ENCODE measurements around the gene HOXA13. TPM values are rescaled to one million over a fixed set of nuclear protein-coding genes. Genes with fewer than 3 reads are reported as not detected.
A peak's percentile ranks its signal among the peaks of the same experiment; 100 is the strongest.

Gene HOXA13
- total and polyA plus RNA-seq, 4 donors = 0.02 TPM; not detected in 3

- DNase-seq (ENCODE audit: low spot score) = peak; percentile 30
- H3K9ac ChIP-seq (ENCODE audit: low read depth in 1 of 2, low read length in 2 of 2) = no peak overlapping the region
- no peaks in the 10 kb centered on the region for H3K36me3 ChIP-seq (ENCODE audit: control insufficient read depth in 4 of 4, insufficient read depth in 3 of 4, low read depth in 1 of 4, low read length in 3 of 4)
- peak overlapping the region in 1 of 3 donors; percentile 16 for H3K4me3 ChIP-seq (ENCODE audit: low read depth in 1 of 3, low read length in 3 of 3)
- H3K27me3 ChIP-seq (ENCODE audit: control insufficient read depth in 4 of 4, insufficient read depth in 4 of 4, low read length in 3 of 4) = peaks cover 0 to 52% (median 20%) of the 10 kb centered on the region in 4 donors
- TF ChIP-seq EGR1 (IDR thresholded peaks at IDR 0.05; ENCODE audit: low read depth in 2 of 2) = no peak
- TF ChIP-seq CTCF (IDR thresholded peaks at IDR 0.05; ENCODE audit: low read depth, low read length, missing input control) = no peak
- TF ChIP-seq NR2F2 (IDR thresholded peaks at IDR 0.05) = no peak
- TF ChIP-seq RAD21 (IDR thresholded peaks at IDR 0.05) = no peak
- no peak for TF ChIP-seq FOXA1 (IDR thresholded peaks at IDR 0.05)
- no peak for TF ChIP-seq RXRA (IDR thresholded peaks at IDR 0.05)
- no peak for TF ChIP-seq HNF4G (IDR thresholded peaks at IDR 0.05)
- no peak for TF ChIP-seq TAF1 (conservative IDR thresholded peaks at IDR 0.05)
- TF ChIP-seq YY1 (IDR thresholded peaks at IDR 0.05) = no peak
- no peak for TF ChIP-seq HNF4A (conservative IDR thresholded peaks at IDR 0.05)
- no peak for TF ChIP-seq FOXA2 (IDR thresholded peaks at IDR 0.05)
- TF ChIP-seq ZBTB33 (IDR thresholded peaks at IDR 0.05) = no peak
- TF ChIP-seq MAX (IDR thresholded peaks at IDR 0.05) = no peak
- TF ChIP-seq GABPA (IDR thresholded peaks at IDR 0.05 in 1 of 2, conservative IDR thresholded peaks at IDR 0.05 in 1 of 2) = no peak
- TF ChIP-seq JUND (IDR thresholded peaks at IDR 0.05) = no peak
- no peak for TF ChIP-seq REST (IDR thresholded peaks at IDR 0.05)
- no peak for TF ChIP-seq ATF3 (IDR thresholded peaks at IDR 0.05)
- no peak for TF ChIP-seq SP1 (IDR thresholded peaks at IDR 0.05)
- 7% methylated on average over 41 of the region's 41 CpGs for WGBS
- no peak overlapping the region for H3K27ac ChIP-seq (ENCODE audit: low read depth in 1 of 2, low read length in 2 of 2)
- H3K9me3 ChIP-seq (ENCODE audit: control insufficient read depth in 4 of 4, low read length in 3 of 4) = peaks cover 0 to 5% (median 0%) of the 10 kb centered on the region in 4 donors
- H3K4me1 ChIP-seq (ENCODE audit: control insufficient read depth in 4 of 4, insufficient read depth in 4 of 4, low read length in 3 of 4) = peaks cover 17 to 25% (median 20%) of the 10 kb centered on the region in 4 donors
Observed at GRCh38 chr7:27204851-27205322, 5.0 kb upstream of the HOXA13 start.

All from liver (tissue), 9 donors.